UCSD-AML1 (cell line): Measurements from ENCODE around the gene BTC.
"Not testable (repeated sequence)": the region's sequence is repeated elsewhere in the genome, so short reads cannot be mapped to it uniquely, and the experiment has no call there.

Source experiments
- DNase-seq: peaks from one replicate; lab custom pipeline; 2025; ENCODE audit not compliant: unreplicated experiment; lab: John Stamatoyannopoulos, UW

BTC gene

DNA sequence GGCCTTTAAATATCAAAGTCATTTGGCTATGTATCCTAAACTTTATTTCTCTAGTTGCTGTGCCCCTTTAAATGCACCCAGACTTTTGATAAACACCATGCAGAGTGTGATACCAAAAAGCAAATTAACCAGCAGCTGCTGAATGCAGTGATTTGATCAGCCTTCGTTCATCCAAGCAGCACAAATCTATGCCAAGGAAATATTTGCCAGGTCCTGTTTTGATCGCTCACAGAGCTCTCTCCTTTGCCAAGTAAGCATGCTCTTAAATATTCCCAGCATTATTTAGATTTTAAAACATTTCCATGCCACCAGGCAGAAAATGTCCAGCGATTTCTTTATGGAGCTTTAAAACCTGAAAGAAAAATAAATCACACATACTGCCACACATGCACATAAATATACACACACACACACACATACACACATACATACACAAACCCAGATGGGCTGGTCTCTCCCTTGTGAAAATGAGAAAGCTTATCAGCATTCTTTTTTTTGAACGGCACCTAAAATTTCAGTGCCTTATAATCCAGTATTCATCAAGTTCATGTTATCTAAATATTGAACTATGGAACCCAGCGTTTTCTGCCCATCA, 35.7 kb downstream of the BTC start:
- DNase-seq = no peak

DNA sequence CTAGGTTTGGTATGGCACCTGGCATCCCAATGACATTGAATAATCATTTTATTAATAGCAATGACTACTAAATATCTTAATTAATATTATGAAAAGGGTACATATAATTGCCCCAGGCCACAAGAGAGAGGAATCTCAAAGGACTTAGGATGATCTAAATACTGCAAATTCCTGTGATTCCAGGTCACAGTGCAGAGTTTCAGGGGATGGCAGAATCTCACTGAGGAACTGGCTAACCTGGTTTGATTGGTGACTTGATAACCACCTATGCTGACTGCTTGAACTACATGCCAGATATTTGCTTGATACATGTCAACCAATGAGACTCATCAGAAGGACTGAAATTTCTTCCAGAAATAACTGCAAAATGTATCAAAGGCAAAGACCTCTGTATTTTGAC, 37.2 kb downstream of the BTC start:
- DNase-seq = no peak

DNA sequence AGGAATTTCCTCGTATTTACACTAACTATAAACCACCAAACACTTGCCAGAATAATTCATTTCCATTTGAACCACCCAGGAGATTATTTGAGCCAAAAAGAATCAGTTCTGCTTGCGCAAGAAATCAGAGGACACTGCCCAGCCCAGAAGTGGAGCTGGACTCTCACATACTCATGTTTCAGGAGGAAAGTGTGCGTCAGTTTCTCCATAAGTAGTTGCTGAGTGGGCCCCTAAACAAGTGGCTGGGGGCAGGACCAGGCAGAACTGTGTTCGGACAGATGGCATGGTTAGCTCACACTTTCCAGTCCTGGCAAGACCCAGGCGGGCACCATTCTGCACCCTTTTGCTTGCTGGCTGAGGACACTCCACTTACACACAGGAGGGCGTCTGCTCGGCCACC, 38.8 kb downstream of the BTC start:
- no peak for DNase-seq

DNA sequence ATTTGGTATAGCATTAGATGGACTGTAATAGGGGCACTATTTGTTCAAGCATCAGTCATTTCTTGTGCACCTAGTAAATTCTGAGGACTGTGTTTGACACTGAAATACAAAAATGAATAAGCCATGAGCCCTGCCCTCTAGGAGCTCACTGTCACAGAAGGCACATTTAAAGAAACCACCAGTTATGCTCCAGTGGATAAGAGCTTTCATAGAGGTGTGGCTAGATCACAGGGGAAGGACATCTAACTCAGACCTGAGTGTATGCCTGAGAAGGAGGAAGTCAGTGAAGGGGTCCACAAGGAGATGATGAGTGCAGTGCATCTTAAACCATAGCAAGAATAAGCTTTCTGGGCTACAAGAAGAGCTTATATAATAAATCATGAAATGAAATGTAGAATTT, 40.1 kb downstream of the BTC start:
- no peak for DNase-seq

DNA sequence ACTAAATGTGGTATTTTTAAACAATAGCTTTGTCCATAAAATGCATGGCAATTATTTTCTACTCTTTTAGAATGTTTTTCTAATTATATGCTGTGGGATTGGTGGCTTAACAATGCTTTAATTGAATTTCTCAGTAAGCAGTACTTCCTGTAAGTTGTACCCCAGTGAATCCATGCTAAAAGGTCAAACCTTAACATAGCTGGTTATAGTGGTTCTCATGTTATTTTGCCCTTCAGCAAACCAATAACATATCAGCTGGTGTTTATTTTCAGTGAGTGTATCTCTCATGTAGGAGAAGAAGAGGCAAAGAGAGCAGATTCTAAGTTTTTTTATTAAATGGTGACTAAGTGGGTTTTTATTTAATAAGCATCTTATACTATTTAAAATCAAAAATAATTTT, 41.5 kb downstream of the BTC start:
- no peak for DNase-seq

DNA sequence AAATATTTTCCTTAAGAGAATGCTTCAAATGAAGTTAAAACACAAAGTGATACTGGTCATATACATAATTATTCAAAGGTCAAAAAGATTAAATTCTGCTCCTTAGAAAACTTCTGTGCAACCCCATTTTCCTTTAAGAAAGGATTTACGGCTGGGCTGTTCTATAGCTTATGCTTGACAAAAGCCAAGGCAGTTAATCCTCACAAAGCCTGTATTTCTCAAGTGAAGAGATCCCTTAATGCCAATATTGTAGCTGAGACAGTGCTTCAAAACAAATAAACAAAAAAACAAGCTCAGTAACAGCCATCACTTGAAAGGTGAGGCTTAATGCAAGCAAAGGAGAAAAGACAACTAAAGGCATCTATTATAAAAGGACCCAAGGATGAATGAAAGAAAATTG, 42.5 kb downstream of the BTC start:
- no peak for DNase-seq

DNA sequence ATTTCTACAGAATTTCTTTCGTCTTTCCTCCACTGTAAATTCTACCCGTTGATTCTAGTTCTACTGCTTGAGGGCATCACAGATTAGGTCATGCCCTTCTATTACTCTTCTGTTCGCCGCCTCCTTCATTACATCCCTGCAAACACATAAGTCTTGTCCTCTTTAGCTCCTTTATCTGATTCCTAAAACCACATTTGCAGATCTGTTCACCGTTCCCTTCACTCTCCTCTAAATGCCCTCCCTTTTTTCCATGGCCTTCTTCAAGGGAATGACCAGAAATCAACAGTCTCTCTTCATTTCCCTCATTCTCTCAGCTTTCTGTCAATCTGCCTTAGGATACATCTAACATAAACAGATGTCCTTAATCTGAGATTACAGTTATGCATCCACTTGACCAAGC, 43.1 kb downstream of the BTC start:
- no peak for DNase-seq

DNA sequence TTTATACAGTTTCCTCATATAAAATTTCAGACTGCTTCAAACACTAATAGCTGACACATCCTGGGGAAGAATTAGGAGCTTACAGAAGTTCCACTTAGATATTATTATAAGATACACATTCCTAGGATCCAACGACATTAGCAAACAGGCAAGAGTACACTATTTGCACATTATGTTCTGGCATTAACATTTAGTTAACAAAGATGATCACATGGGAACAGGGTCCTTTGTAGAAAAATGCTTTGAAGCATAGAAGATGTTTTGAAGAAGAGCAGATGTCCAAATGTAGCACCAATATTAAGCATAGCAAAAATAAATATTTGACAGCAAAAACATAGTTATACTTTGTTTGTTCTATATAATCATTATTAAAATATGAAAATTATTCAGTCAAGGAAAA, 52.1 kb downstream of the BTC start:
- DNase-seq = no peak

DNA sequence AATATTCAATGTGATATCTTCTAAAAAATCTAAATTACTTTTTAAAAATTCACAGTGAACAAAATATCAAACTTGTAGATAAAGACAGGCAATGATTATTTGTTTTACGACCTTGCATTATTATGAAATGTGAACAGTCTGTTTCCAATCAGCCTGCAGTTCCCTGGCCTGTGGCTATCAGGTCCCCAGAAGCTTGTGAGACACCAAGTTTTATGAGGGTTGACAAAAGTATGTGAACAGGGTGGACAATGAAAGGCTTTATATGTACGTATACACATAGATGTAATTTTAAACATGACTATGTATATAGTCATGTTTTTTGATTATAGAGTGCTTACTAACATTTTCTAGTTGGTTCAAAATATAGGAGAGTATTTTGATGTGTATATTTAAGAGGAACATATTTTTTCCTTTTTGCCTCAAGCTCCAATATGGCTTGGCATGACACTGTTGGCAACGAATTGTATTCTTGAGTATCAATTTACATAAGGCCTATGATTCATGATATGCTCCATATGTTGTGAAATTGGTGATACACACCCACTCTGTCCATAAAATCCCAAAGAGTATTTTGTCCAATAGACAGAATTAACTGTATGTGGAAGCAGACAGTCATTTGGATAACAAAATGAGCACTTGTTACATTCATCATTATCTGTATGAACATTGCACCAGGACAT, 55.7 kb downstream of the BTC start:
- no peak for DNase-seq

DNA sequence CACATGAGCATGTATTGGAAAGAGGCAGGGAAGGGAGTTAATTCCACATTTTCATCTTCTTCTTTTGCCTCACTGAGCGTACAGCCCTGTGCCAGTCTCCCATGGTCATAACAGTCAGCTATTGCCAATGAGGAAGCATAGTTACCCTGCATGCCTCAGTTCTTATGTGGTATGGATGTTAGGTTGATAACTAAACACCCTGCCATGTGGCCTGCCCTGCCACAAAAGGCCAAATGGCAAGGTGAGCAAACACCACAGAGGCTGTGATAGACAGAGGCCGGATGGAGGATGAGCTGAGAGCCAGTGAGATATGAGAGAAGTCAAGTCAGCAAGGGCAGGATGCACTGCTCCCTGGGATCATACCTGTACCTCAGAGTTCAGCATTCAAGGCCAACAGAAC, 59.3 kb downstream of the BTC start:
- DNase-seq = no peak

DNA sequence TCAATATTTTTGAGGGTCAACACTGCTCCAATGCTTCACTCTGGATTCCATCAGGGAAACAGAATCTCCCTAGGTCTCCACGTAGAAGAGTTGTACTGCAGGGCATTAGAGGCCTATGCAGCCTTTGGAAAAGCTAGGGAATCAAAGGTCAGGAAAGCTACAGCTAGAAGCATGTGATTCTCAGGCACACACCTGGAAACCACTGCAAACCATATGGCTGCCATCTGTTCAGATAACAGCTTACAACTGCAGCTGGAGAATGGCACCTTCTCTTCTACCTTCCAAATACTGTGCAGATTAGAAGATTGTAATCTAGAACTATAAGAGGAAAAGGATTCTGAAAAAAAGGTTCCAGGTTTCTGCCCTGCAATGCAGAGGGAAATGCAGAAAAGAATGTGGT, 60.6 kb downstream of the BTC start:
- DNase-seq = no peak

DNA sequence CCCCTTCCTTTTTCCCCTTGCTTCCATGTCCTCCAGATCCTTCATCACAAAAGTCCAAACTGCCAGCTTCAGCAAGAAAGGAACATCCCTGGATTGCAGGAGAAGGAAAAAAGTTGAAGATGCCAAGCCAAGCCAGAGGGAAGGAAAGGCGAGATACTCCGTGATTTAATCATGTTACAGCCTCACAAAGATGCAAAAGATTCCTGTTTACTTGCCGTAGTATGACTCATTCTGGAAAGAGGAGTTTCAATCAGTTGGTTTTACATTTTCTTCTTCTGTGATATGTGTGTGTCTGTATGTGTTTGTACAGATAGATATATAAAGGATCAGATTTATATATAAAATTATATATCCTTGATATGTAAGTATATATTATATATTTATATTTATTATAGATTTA, 69.3 kb downstream of the BTC start:
- DNase-seq = no peak

DNA sequence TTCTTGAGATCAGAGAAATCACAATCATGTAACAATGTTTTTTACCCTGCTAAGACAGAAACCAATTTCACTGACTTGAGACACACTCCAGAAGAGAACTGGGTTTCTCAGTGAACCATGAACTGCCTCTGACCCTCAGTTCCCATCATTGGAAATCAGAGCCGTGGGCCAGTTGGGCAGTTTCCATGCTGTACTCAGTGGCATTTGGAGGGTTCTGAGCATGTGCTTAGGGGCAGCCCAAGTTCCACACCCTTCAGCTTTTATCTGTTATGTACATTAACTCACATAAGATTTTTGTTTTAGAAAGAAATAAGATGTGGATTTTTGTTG, 77.9 kb downstream of the BTC start:
- DNase-seq = peak; percentile 6

DNA sequence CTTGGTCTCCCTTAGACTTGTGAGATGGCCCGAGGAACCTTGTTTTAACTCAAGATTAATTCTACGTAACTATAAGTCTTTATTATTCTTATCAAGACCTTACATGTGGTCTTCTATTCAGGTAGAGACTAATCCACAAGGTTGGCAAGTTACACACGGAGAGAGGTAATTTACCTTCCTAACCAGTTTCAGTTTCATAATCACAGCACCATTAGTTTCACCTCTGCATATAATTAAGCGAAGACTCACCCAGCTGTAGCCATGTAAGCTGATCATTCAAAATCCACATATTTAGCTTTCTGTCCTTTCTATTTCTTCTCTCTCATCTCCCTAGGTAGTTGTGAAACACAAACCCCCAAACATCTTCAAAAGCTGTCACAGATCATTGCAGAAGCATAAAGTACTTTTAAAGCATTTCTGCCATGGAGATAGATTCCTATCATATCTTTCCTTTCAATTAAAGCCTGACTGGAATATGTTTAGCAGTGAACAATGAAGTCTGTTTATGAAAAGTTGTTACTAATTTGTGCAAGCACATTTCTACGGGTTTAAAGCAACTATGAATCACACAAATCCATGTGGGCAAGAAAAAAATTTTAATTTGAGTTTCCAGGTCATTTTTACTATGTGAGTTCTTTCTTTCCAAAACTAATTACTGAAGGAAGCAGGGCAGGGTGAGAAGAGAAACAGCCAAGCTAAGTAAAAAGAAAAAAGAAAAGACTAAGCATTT, 78.5 kb downstream of the BTC start:
- no peak for DNase-seq

DNA sequence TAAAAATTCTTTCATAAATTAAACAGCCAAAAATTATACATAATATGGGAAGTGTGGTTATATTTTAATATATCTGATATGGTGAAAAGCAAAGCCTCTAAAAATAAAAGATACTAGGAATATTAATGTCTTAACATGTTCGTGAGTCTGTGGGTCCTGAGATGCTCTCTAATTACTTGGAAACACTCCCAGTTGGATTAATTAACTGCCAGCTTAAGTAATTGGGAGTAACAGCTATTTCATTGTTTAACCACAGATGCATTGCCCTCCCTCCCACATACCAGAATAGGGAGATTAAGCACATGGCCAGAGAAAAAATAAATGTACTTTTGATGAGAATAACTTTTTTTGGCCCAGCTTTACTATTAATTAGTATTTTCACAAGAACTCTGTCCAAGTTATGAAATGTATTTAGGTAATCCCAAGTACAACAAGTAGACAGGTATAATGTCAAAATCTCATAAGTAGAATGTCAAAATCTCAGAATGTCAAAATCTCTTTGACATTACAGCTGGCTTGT, 79.7 kb downstream of the BTC start:
- DNase-seq = no peak

DNA sequence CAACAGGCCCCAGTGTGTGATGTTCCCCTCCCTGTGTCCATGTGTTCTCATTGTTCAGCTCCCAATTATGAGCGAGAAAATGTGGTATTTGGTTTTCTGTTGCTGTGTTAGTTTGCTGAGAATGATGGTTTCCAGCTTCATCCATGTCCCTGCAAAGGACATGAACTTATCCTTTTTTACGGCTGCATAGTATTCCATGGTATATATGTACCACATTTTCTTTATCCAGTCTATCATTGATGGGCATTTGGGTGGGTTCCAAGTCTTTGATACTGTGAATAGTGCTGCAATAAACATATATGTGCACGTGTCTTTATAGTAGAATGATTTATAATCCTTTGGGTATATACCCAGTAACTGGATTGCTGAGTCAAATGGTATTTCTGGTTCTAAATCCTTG, 86.2 kb downstream of the BTC start:
- DNase-seq = not testable (repeated sequence)
